ENCODE measurements around the gene FAM90A1.

Gene FAM90A1

GRCh38 chr12:8172911-8173310, 54.5 kb downstream of the FAM90A1 start:
- DNase-seq = peak in 1 of 58 donors; percentile 12

Measured in anterior cingulate cortex (tissue), 58 donors.